ENCODE measurements around the gene DCHS2. TPM values are rescaled to one million over a fixed set of nuclear protein-coding genes. Genes with fewer than 3 reads are reported as not detected.

The DCHS2 gene
- total RNA-seq, 2 experiments from 2014 or later: 0.16 to 0.22 TPM

- intact Hi-C loops (cut with DNase I, micrococcal nuclease): no loop called here
- Mint-ChIP-seq H3K27me3 (peaks cover 41% of the 10 kb centered on the region), H3K4me1 (ENCODE audit: low read depth) (no peaks in the 10 kb centered on the region), H3K27ac (no peak overlapping the region), H3K4me3 (no peak overlapping the region), H3K36me3 (ENCODE audit: low read depth) (no peaks in the 10 kb centered on the region), H3K9me3 (peaks cover 4% of the 10 kb centered on the region)
- ATAC-seq (ENCODE audit: poor library complexity) (no peak), DNase-seq (no peak)
- CTCF ChIA-PET: no interaction called here
- Histone ChIP-seq H3K27me3 (ENCODE audit: control insufficient read depth in 1 of 2, insufficient read depth in 2 of 2, low read length in 2 of 2) (peaks cover 0 to 7% of the 10 kb centered on the region in 2 experiments), H3K27ac (ENCODE audit: low read depth in 1 of 2, low read length in 2 of 2) (no peak overlapping the region), H3K36me3 (ENCODE audit: insufficient read depth, low read length) (no peaks in the 10 kb centered on the region), H3K9me3 (ENCODE audit: control insufficient read depth in 1 of 2, insufficient read depth in 1 of 2, low read length in 2 of 2) (no peaks in the 10 kb centered on the region), H3K4me1 (ENCODE audit: insufficient read depth, low read length) (no peaks in the 10 kb centered on the region), H3K4me3 (ENCODE audit: low read length) (no peak overlapping the region)
- no peak for TF ChIP-seq CTCF (IDR thresholded peaks at IDR 0.05)
- POLR2A ChIA-PET: no interaction called here
These were observed 175.9 kb downstream of the DCHS2 start for GRCh38 chr4:154315741-154316140.

GRCh38 chr4:154314248-154314647, 177.4 kb downstream of the DCHS2 start:
- Histone ChIP-seq H3K4me3 (ENCODE audit: low read length) (no peak overlapping the region), H3K27me3 (ENCODE audit: control insufficient read depth in 1 of 2, insufficient read depth in 2 of 2, low read length in 2 of 2) (peaks cover 0 to 12% of the 10 kb centered on the region in 2 experiments), H3K4me1 (ENCODE audit: insufficient read depth, low read length) (no peaks in the 10 kb centered on the region), H3K36me3 (ENCODE audit: insufficient read depth, low read length) (no peaks in the 10 kb centered on the region), H3K9me3 (ENCODE audit: control insufficient read depth in 1 of 2, insufficient read depth in 1 of 2, low read length in 2 of 2) (no peaks in the 10 kb centered on the region), H3K27ac (ENCODE audit: low read depth in 1 of 2, low read length in 2 of 2) (no peak overlapping the region)
- no peaks in the 10 kb centered on the region for H3K36me3 Mint-ChIP-seq (ENCODE audit: low read depth)
- CTCF ChIA-PET: no interaction called here
- POLR2A ChIA-PET: no interaction called here
- ATAC-seq (ENCODE audit: poor library complexity) (no peak), DNase-seq (no peak)
- intact Hi-C loops (cut with DNase I, micrococcal nuclease): no loop called here
- no peak overlapping the region for H3K4me3 Mint-ChIP-seq
- no peaks in the 10 kb centered on the region for H3K4me1 Mint-ChIP-seq (ENCODE audit: low read depth)
- no peak overlapping the region for H3K27ac Mint-ChIP-seq
- no peak for TF ChIP-seq CTCF (IDR thresholded peaks at IDR 0.05)
- H3K27me3 Mint-ChIP-seq: peaks cover 41% of the 10 kb centered on the region
- H3K9me3 Mint-ChIP-seq: peaks cover 4% of the 10 kb centered on the region

- no peaks in the 10 kb centered on the region for H3K36me3 ChIP-seq (ENCODE audit: insufficient read depth, low read length)
- ATAC-seq (ENCODE audit: poor library complexity) (no peak), DNase-seq (no peak)
- H3K27me3 ChIP-seq (ENCODE audit: control insufficient read depth in 1 of 2, insufficient read depth in 2 of 2, low read length in 2 of 2): peaks cover 0 to 12% of the 10 kb centered on the region in 2 experiments
- TF ChIP-seq CTCF (IDR thresholded peaks at IDR 0.05): no peak
- H3K4me1 Mint-ChIP-seq (ENCODE audit: low read depth): no peaks in the 10 kb centered on the region
- ChIA-PET POLR2A (no interaction called here), CTCF (no interaction called here)
- H3K4me3 ChIP-seq (ENCODE audit: low read length): no peak overlapping the region
- H3K36me3 Mint-ChIP-seq (ENCODE audit: low read depth): no peaks in the 10 kb centered on the region
- no peak overlapping the region for H3K4me3 Mint-ChIP-seq
- H3K27ac Mint-ChIP-seq: no peak overlapping the region
- peaks cover 30% of the 10 kb centered on the region for H3K27me3 Mint-ChIP-seq
- no peak overlapping the region for H3K27ac ChIP-seq (ENCODE audit: low read depth in 1 of 2, low read length in 2 of 2)
- intact Hi-C loops (cut with DNase I, micrococcal nuclease): no loop called here
- no peaks in the 10 kb centered on the region for H3K4me1 ChIP-seq (ENCODE audit: insufficient read depth, low read length)
- no peaks in the 10 kb centered on the region for H3K9me3 Mint-ChIP-seq
- no peaks in the 10 kb centered on the region for H3K9me3 ChIP-seq (ENCODE audit: control insufficient read depth in 1 of 2, insufficient read depth in 1 of 2, low read length in 2 of 2)
These were observed 178.5 kb downstream of the DCHS2 start for GRCh38 chr4:154313004-154313585.
